IPS-18c (cell line): ENCODE results near the gene ZNF385C.
"Not testable (repeated sequence)": the region's sequence is repeated elsewhere in the genome, so short reads cannot be mapped to it uniquely, and the experiment has no call there.

ENCODE experiments used
- H3K4me3 ChIP-seq: 2 replicates; pipeline ENCODE4 v1.7.0; 2013; ENCODE audit warnings: low read depth, mild to moderate bottlenecking, low read length, moderate library complexity; ENCODE audit not compliant: insufficient read depth
- H3K9me3 ChIP-seq: one replicate; pipeline ENCODE4 v1.6.1; 2013; ENCODE audit warnings: mild to moderate bottlenecking, low read length, moderate library complexity; ENCODE audit not compliant: control insufficient read depth, insufficient read depth

ZNF385C gene

GRCh38 chr17:42019509-42020404 is 78.5 kb downstream of the ZNF385C start, which contains the start of gene NKIRAS2:
NKIRAS2 (plus strand) TSS chr17:42020090; CDS start chr17:42021578, 1,488 bp downstream.
- Histone ChIP-seq H3K9me3 (no peaks in the 10 kb centered on the region), H3K4me3 (peak within 1 kb of the TSS; percentile 93)

- no peaks in the 10 kb centered on the region for H3K9me3 ChIP-seq
- H3K4me3 ChIP-seq, result no peak overlapping the region
Measured at GRCh38 chr17:42018988-42019387, 79.3 kb downstream of the ZNF385C start.

- H3K9me3 ChIP-seq, result no peaks in the 10 kb centered on the region
- peak overlapping the region; percentile 97 for H3K4me3 ChIP-seq
Measured at GRCh38 chr17:42018339-42018738, 79.9 kb downstream of the ZNF385C start.

- no peaks in the 10 kb centered on the region for H3K9me3 ChIP-seq
- peak overlapping the region; percentile 97 for H3K4me3 ChIP-seq
Measured at GRCh38 chr17:42017866-42018200, 80.4 kb downstream of the ZNF385C start.

GRCh38 chr17:42016941-42017865 is 81.1 kb downstream of the ZNF385C start, which contains the start of gene DNAJC7:
DNAJC7 (minus strand) TSS chr17:42017439; CDS start chr17:42017416, 23 bp downstream.
- peak within 1 kb of the TSS; percentile 97 for H3K4me3 ChIP-seq
- no peaks in the 10 kb centered on the region for H3K9me3 ChIP-seq

- Histone ChIP-seq H3K4me3 (peak overlapping the region; percentile 97), H3K9me3 (no peaks in the 10 kb centered on the region)
Measured at GRCh38 chr17:42016411-42016831, 81.9 kb downstream of the ZNF385C start.

- H3K4me3 ChIP-seq, H3K9me3 ChIP-seq: not testable (repeated sequence)
Measured at GRCh38 chr17:42013740-42014139, 84.5 kb downstream of the ZNF385C start.

GRCh38 chr17:42012363-42012762 is 85.9 kb downstream of the ZNF385C start:
- not testable (repeated sequence) for H3K9me3 ChIP-seq, H3K4me3 ChIP-seq

- H3K4me3 ChIP-seq, result no peak overlapping the region
- no peaks in the 10 kb centered on the region for H3K9me3 ChIP-seq
Measured at GRCh38 chr17:42010898-42011516, 87.3 kb downstream of the ZNF385C start.

- H3K4me3 ChIP-seq, H3K9me3 ChIP-seq: not testable (repeated sequence)
Measured at GRCh38 chr17:42010266-42010680, 88.0 kb downstream of the ZNF385C start.

- no peaks in the 10 kb centered on the region for H3K9me3 ChIP-seq
- no peak overlapping the region for H3K4me3 ChIP-seq
Measured at GRCh38 chr17:42009170-42009569, 89.1 kb downstream of the ZNF385C start.

- Histone ChIP-seq H3K9me3 (no peaks in the 10 kb centered on the region), H3K4me3 (no peak overlapping the region)
Measured at GRCh38 chr17:42005166-42005565, 93.1 kb downstream of the ZNF385C start.

- H3K4me3 ChIP-seq, result no peak overlapping the region
- no peaks in the 10 kb centered on the region for H3K9me3 ChIP-seq
Measured at GRCh38 chr17:42002792-42003301, 95.4 kb downstream of the ZNF385C start.

GRCh38 chr17:42002175-42002791 is 96.0 kb downstream of the ZNF385C start:
- Histone ChIP-seq H3K4me3 (no peak overlapping the region), H3K9me3 (no peaks in the 10 kb centered on the region)

GRCh38 chr17:42001729-42002128 is 96.5 kb downstream of the ZNF385C start:
- no peaks in the 10 kb centered on the region for H3K9me3 ChIP-seq
- no peak overlapping the region for H3K4me3 ChIP-seq

GRCh38 chr17:42000413-42001133 is 97.7 kb downstream of the ZNF385C start:
- Histone ChIP-seq H3K9me3 (no peaks in the 10 kb centered on the region), H3K4me3 (no peak overlapping the region)
